Measurements from ENCODE around the gene ACTL10. TPM values are rescaled to one million over a fixed set of nuclear protein-coding genes. Genes with fewer than 3 reads are reported as not detected.

Gene ACTL10
- total and polyA plus RNA-seq, 2 of the 4 experiments (the other 2 are of a cell fraction) = 0.18 to 0.43 TPM

GRCh38 chr20:33656783-33657703 is 9.7 kb upstream of the ACTL10 start:
- H2BK5ac ChIP-seq (ENCODE audit: low read depth, low read length, poor library complexity, severe bottlenecking) = no peak overlapping the region
- no peak overlapping the region for H3K4me3 ChIP-seq (ENCODE audit: insufficient read depth, low read depth, low read length)
- BruUV-seq (replicated peaks) = no TSS peak
- H2BK20ac ChIP-seq (ENCODE audit: low read depth, low read length) = no peak overlapping the region
- H4K91ac ChIP-seq (ENCODE audit: insufficient read depth, low read depth, low read length) = no peak overlapping the region
- H2AK5ac ChIP-seq (ENCODE audit: low read depth, low read length) = no peak overlapping the region
- POLR2A ChIA-PET (ENCODE audit: unreplicated experiment) = no interaction called here
- peaks cover 19% of the 10 kb centered on the region; the same call in 1 of the 2 replicates for H3K36me3 ChIP-seq (ENCODE audit: control insufficient read depth, insufficient read depth, low read length)
- intact Hi-C loops (cut with micrococcal nuclease) = no loop called here
- peaks cover 2% of the 10 kb centered on the region; the same call in 1 of the 2 replicates for H3K9me1 ChIP-seq (ENCODE audit: insufficient read depth, low read length)
- CTCF ChIA-PET = no interaction called here
- H3K79me1 ChIP-seq (ENCODE audit: low read depth in 1 of 2, low read length in 2 of 2) = peaks cover 0 to 5% of the 10 kb centered on the region in 2 experiments; a peak in 2 of 4 replicates
- H3K27me3 ChIP-seq (ENCODE audit: control insufficient read depth, insufficient read depth, low read length) = no peaks in the 10 kb centered on the region
- no peak overlapping the region for H3K27ac ChIP-seq (ENCODE audit: insufficient read depth, low read length)
- dilution Hi-C loops (cut with HindIII; ENCODE audit: low sequenced_read_pairs, unreplicated experiment) = no loop called here
- TF ChIP-seq MAFK (IDR thresholded peaks at IDR 0.05; ENCODE audit: low read depth, low read length) = no peak
- TF ChIP-seq MAZ (IDR thresholded peaks at IDR 0.05; ENCODE audit: borderline replicate concordance, low read depth, low read length) = no peak
- TF ChIP-seq FOS (IDR thresholded peaks at IDR 0.05; ENCODE audit: low read depth, low read length) = no peak
- no peak for TF ChIP-seq CHD1 (IDR thresholded peaks at IDR 0.05; ENCODE audit: low read depth, low read length)
- TF ChIP-seq SMC3 (IDR thresholded peaks at IDR 0.05; ENCODE audit: low read depth, low read length) = no peak
- TF ChIP-seq, protein P1, sequence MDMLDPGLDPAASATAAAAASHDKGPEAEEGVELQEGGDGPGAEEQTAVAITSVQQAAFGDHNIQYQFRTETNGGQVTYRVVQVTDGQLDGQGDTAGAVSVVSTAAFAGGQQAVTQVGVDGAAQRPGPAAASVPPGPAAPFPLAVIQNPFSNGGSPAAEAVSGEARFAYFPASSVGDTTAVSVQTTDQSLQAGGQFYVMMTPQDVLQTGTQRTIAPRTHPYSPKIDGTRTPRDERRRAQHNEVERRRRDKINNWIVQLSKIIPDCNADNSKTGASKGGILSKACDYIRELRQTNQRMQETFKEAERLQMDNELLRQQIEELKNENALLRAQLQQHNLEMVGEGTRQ (IDR thresholded peaks at IDR 0.05; ENCODE audit: low read depth, low read length) = no peak
- H4K8ac ChIP-seq (ENCODE audit: low read depth in 2 of 2, low read length in 2 of 2) = no peak overlapping the region
- no peak overlapping the region for H3K23ac ChIP-seq (ENCODE audit: low read depth, low read length)
- no peak overlapping the region for H2AK9ac ChIP-seq (replicated peaks; ENCODE audit: low read depth, low read length, poor library complexity)
- in situ Hi-C loops (cut with MboI; ENCODE audit: low sequenced_read_pairs) = no loop called here
- DNase-seq = no peak
- no peak overlapping the region for H3K18ac ChIP-seq (ENCODE audit: low read depth, low read length)
- no peak overlapping the region for H3K14ac ChIP-seq (replicated peaks; ENCODE audit: low read depth, low read length)
- no peak overlapping the region for H2BK120ac ChIP-seq (ENCODE audit: low read depth, low read length)
- no peaks in the 10 kb centered on the region for H3K9me3 ChIP-seq (ENCODE audit: control insufficient read depth, insufficient read depth, low read length)
- H3K56ac ChIP-seq (ENCODE audit: extremely low read depth, insufficient read depth, low read length) = no peak overlapping the region
- H4K20me1 ChIP-seq (ENCODE audit: insufficient read depth, low read length) = no peaks in the 10 kb centered on the region
- H2BK15ac ChIP-seq (ENCODE audit: low read depth, low read length) = no peak overlapping the region
- no peaks in the 10 kb centered on the region; the same call in 1 of the 2 replicates for H3K4me1 ChIP-seq (ENCODE audit: control insufficient read depth, insufficient read depth, low read length)
- no peak overlapping the region for H2AFZ ChIP-seq (replicated peaks; ENCODE audit: low read length, poor library complexity)
- WGBS, 2 experiments (ENCODE audit: extremely low coverage in 2 of 2, insufficient read length in 1 of 2) = 91% methylated on average over 13 of the region's 17 CpGs; no CpG with 5 or more reads in 1 of the 2 experiments
- no peak overlapping the region for H3K4me2 ChIP-seq (ENCODE audit: low read depth, low read length)
- H4K5ac ChIP-seq (ENCODE audit: low read depth, low read length) = no peak overlapping the region
- no peak overlapping the region for H3K4ac ChIP-seq (ENCODE audit: low read depth, low read length)
- ATAC-seq (ENCODE audit: low read depth) = no peak
- no peak overlapping the region for H3K9ac ChIP-seq (ENCODE audit: low read depth, low read length)
